Mesendoderm (in vitro differentiated cells): Measurements from ENCODE around the gene C15orf40.

Experiments used
- DNase-seq: peaks from one replicate; pipeline ENCODE4 v3.0.0; 2013
- H2AK5ac ChIP-seq: 2 replicates; pipeline ENCODE4 v1.6.1; 2013; ENCODE audit warnings: low read length, inconsistent platforms
- H2BK120ac ChIP-seq: 2 replicates; pipeline ENCODE4 v1.6.1; 2013; ENCODE audit warnings: low read depth, mild to moderate bottlenecking, low read length, moderate library complexity, mixed read lengths
- H2BK15ac ChIP-seq: replicated peaks from 2 replicates; pipeline ENCODE4 v1.6.1; 2013; ENCODE audit warnings: low read depth, mild to moderate bottlenecking, moderate library complexity
- H2BK5ac ChIP-seq: 2 replicates; pipeline ENCODE4 v1.6.1; 2013; ENCODE audit warnings: low read length, inconsistent platforms
- H3K18ac ChIP-seq: 2 replicates; pipeline ENCODE4 v1.6.1; 2013; ENCODE audit warnings: mild to moderate bottlenecking, low read length, mixed read lengths
- H3K23ac ChIP-seq: one replicate; pipeline ENCODE4 v1.6.1; 2013; ENCODE audit warnings: low read length
- H3K27ac ChIP-seq: 2 replicates; pipeline ENCODE4 v1.5.1; 2013; ENCODE audit warnings: low read depth, mild to moderate bottlenecking, inconsistent platforms, low read length, moderate library complexity
- H3K27me3 ChIP-seq: 2 replicates; pipeline ENCODE4 v1.6.1; 2013; ENCODE audit warnings: low read length, control low read depth, mild to moderate bottlenecking, inconsistent platforms; ENCODE audit not compliant: insufficient read depth, poor library complexity
- H3K36me3 ChIP-seq: 2 replicates; pipeline ENCODE4 v1.6.1; 2013; ENCODE audit warnings: low read length, inconsistent platforms; ENCODE audit not compliant: control insufficient read depth, insufficient read depth
- H3K4ac ChIP-seq: one replicate; pipeline ENCODE4 v1.6.1; 2013; ENCODE audit warnings: low read depth, mild to moderate bottlenecking, low read length, moderate library complexity
- H3K4me1 ChIP-seq: 2 replicates; pipeline ENCODE4 v1.6.1; 2013; ENCODE audit warnings: low read depth, low read length, inconsistent platforms; ENCODE audit not compliant: control insufficient read depth
- H3K4me2 ChIP-seq: 2 replicates; pipeline ENCODE4 v1.6.1; 2013; ENCODE audit warnings: low read length
- H3K4me3 ChIP-seq: 2 replicates; pipeline ENCODE4 v1.5.1; 2013; ENCODE audit warnings: mild to moderate bottlenecking, low read length
- H3K56ac ChIP-seq: one replicate; pipeline ENCODE4 v1.6.1; 2013; ENCODE audit warnings: low read length
- H3K79me1 ChIP-seq: 2 replicates; pipeline ENCODE4 v1.6.1; 2013; ENCODE audit warnings: low read length, inconsistent platforms
- H3K79me2 ChIP-seq: 2 replicates; pipeline ENCODE4 v1.6.1; 2013; ENCODE audit warnings: mild to moderate bottlenecking, low read length; ENCODE audit not compliant: control insufficient read depth, insufficient read depth
- H3K9ac ChIP-seq: 2 replicates; pipeline ENCODE4 v1.6.1; 2013; ENCODE audit warnings: low read length, inconsistent platforms
- H4K5ac ChIP-seq: one replicate; pipeline ENCODE4 v1.6.1; 2013; ENCODE audit warnings: low read length
- H4K8ac ChIP-seq: one replicate; pipeline ENCODE4 v1.6.1; 2013; ENCODE audit warnings: low read depth, mild to moderate bottlenecking, control low read depth, low read length, moderate library complexity
- WGBS: extraction: QIAGEN DNeasy Blood & Tissue Kit; methylation state at CpG from one replicate; pipeline ENCODE4 v1.1.7; 2013; ENCODE audit warnings: low lambda C conversion rate, missing lambda C conversion rate; ENCODE audit not compliant: insufficient coverage; ENCODE audit errors: extremely low coverage; 5-methylcytosine and 5-hydroxymethylcytosine counted together

Gene C15orf40

DNA sequence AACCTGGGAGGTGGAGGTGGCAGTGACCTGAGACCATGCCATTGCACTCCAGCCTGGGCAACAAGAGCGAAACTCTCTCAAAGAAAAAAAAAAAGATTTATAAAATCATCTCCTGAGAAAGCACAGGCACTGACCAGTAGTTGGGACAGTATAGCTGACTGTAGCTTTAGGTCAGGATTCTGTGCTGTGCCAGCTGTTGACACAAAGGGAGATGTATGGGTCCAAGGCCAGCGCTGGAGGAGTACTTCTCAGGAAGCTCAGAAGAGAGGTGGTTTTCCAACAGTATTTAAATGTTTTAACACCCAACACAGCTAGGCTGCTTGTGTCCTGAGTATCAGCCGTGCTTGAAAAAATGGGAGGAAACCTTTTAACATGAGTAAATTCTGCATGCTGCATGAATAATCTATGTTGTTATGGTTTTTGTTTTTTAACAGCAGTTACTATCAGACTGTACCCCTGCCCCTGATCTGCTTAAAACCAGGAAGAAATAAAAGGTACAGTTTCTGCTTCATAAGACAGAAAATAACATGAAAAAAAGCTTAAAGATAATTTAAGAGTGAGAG is 18.9 kb downstream of the C15orf40 start:
- Histone ChIP-seq H4K5ac (no peak overlapping the region), H4K8ac (no peak overlapping the region), H3K36me3 (no peaks in the 10 kb centered on the region), H3K18ac (no peak overlapping the region), H2AK5ac (no peak overlapping the region), H3K4ac (no peak overlapping the region), H2BK120ac (no peak overlapping the region), H3K4me2 (no peak overlapping the region), H3K79me1 (no peaks in the 10 kb centered on the region), H3K79me2 (no peaks in the 10 kb centered on the region), H3K4me3 (no peak overlapping the region), H2BK5ac (no peak overlapping the region), H3K27ac (no peak overlapping the region), H3K27me3 (no peaks in the 10 kb centered on the region), H3K4me1 (no peaks in the 10 kb centered on the region), H3K56ac (no peak overlapping the region), H3K23ac (no peak overlapping the region), H3K9ac (no peak overlapping the region), H2BK15ac (no peak overlapping the region)
- DNase-seq, result no peak
- WGBS, result no CpG with 5 or more reads among the region's 3 CpGs

DNA sequence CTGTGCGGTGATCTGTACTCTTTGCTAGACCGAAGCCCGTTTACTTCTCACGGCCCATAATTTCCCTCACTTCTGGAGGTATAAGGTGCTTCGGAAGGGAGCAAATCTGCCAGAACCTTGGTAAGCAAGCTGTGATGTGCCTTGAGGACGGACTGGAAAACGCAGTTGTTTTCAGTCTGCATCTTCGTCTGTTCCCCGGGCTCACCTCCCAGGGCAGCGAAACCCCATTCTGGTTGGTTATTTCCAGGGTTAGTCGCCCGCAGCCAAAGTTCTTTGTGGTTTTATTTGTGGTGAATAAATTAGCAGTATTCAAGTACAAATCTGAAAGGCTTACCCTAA is 25.0 kb downstream of the C15orf40 start:
- H3K4ac ChIP-seq, result no peak overlapping the region
- no peak overlapping the region for H2BK120ac ChIP-seq
- peak overlapping the region; percentile 64 for H3K4me3 ChIP-seq
- peak overlapping the region; percentile 82 for H3K4me2 ChIP-seq
- peaks cover 4% of the 10 kb centered on the region for H3K4me1 ChIP-seq
- H3K18ac ChIP-seq, result no peak overlapping the region
- H2BK15ac ChIP-seq, result no peak overlapping the region
- no peak overlapping the region for H2BK5ac ChIP-seq
- no peak overlapping the region for H2AK5ac ChIP-seq
- peaks cover 2% of the 10 kb centered on the region for H3K79me1 ChIP-seq
- peak overlapping the region; percentile 93 for H3K9ac ChIP-seq
- H4K8ac ChIP-seq, result no peak overlapping the region
- no peaks in the 10 kb centered on the region for H3K36me3 ChIP-seq
- WGBS, result no CpG with 5 or more reads among the region's 12 CpGs
- H3K23ac ChIP-seq, result no peak overlapping the region
- peak overlapping the region; percentile 95 for H3K56ac ChIP-seq
- no peak overlapping the region for H4K5ac ChIP-seq
- DNase-seq, result no peak
- H3K27me3 ChIP-seq, result no peaks in the 10 kb centered on the region
- H3K79me2 ChIP-seq, result peaks cover 2% of the 10 kb centered on the region
- no peak overlapping the region for H3K27ac ChIP-seq

DNA sequence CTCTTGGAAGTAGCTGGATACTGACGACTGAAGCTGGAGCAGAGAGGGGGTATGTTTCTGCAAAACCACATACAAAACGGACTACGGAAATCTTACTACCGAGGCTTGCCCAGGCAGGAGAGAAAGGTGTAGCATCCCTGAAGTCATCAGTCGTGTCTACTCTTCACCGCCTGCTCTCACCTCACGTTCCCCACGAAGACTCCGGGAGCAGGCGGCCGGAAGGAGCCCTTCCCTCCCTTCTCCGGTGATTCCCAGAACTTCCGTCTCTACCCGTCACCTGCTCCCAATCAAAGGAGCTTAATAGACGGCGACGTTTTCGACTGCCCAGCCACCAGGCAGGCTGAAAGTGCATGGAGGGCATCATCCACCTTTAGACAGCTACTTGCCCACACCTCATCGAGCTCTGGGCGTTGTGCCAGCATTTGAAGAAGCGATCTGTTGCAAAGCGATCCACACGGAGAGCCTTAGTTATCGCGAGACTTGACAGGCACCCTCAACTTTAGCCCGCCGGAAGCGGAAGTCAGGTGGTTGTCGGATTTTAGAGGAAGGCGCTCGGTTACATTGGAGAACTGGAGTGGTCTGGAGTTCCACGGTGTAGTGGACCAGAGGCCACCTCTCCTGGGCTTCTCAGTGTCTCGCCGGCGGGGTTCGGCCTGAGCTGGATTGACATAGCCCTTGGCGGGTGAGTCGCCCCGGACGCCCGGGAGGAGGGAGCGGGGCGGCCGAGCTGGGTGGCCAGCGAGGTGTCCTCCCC is 25.6 kb downstream of the C15orf40 start, which contains the start of gene RAMAC:
RAMAC (plus strand) TSS at position 523 of the 754 bp plus-strand sequence. CDS start 2,809 bp downstream, outside the sequence.
- no peak within 1 kb of the TSS for H2BK5ac ChIP-seq
- H4K8ac ChIP-seq, result no peak within 1 kb of the TSS
- peak within 1 kb of the TSS; percentile 93 for H3K9ac ChIP-seq
- peak within 1 kb of the TSS; percentile 95 for H3K56ac ChIP-seq
- H2BK120ac ChIP-seq, result no peak within 1 kb of the TSS
- peak within 1 kb of the TSS; percentile 64 for H3K4me3 ChIP-seq
- no peaks in the 10 kb centered on the region for H3K27me3 ChIP-seq
- H4K5ac ChIP-seq, result peak within 1 kb of the TSS; percentile 95
- no peak within 1 kb of the TSS for H3K18ac ChIP-seq
- peak within 1 kb of the TSS; percentile 82 for H3K4me2 ChIP-seq
- H3K23ac ChIP-seq, result no peak within 1 kb of the TSS
- H2BK15ac ChIP-seq, result no peak within 1 kb of the TSS
- H2AK5ac ChIP-seq, result peak within 1 kb of the TSS; percentile 35
- H3K79me2 ChIP-seq, result peaks cover 2% of the 10 kb centered on the region
- no CpG with 5 or more reads among the region's 45 CpGs for WGBS
- peak; percentile 97 for DNase-seq
- H3K36me3 ChIP-seq, result no peaks in the 10 kb centered on the region
- H3K4me1 ChIP-seq, result peaks cover 4% of the 10 kb centered on the region
- peaks cover 2% of the 10 kb centered on the region for H3K79me1 ChIP-seq
- H3K27ac ChIP-seq, result no peak within 1 kb of the TSS
- no peak within 1 kb of the TSS for H3K4ac ChIP-seq

DNA sequence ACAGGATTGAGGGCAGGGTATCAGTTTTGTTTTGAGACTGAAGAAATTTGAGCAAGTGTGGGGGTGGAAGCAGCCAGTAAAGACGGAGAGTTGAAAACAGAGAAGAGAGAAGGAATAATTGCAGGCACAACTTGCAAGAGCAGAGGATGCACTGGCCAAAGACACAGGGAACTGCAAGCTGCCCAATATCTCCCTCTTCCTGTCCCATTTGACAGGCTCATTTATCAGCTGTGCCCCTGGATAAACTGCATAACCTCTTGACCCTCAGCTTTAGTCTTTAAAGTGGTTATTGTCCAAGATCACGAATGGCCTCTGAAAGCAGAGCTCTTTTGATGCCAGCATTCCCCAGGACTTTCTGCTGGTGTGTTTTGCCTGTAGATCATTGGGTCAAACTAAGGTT is 30.5 kb downstream of the C15orf40 start:
- Histone ChIP-seq H4K5ac (no peak overlapping the region), H3K18ac (no peak overlapping the region), H3K4me2 (no peak overlapping the region), H3K4me3 (no peak overlapping the region), H3K27ac (no peak overlapping the region), H3K23ac (no peak overlapping the region), H3K56ac (no peak overlapping the region), H3K79me1 (no peaks in the 10 kb centered on the region), H3K27me3 (no peaks in the 10 kb centered on the region), H3K9ac (no peak overlapping the region), H3K4ac (no peak overlapping the region), H2BK15ac (no peak overlapping the region), H3K4me1 (peaks cover 4% of the 10 kb centered on the region), H2AK5ac (no peak overlapping the region), H2BK5ac (no peak overlapping the region), H3K36me3 (no peaks in the 10 kb centered on the region), H4K8ac (no peak overlapping the region), H3K79me2 (no peaks in the 10 kb centered on the region), H2BK120ac (no peak overlapping the region)
- no CpG with 5 or more reads among the region's 2 CpGs for WGBS
- DNase-seq, result no peak

DNA sequence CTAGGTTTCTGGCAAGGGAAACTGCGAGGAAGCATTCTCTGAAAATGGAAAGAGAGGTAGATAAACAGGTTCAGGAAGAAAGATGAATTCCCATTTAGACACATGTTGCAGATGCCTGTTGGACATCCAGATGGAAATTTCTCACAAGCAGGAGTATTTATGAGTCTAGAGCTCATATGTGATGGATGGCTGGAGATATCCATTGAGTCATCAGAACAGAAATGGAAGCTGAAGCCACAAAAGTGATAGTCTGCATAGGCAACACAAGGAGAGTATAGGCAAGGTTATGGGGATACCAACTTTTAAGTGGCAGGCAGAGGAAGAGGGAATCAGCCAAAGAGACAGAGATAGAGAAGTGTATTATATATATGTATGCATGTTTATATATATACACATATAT is 31.7 kb downstream of the C15orf40 start:
- Histone ChIP-seq H2BK5ac (no peak overlapping the region), H3K9ac (no peak overlapping the region), H3K56ac (no peak overlapping the region), H2BK15ac (no peak overlapping the region), H3K23ac (no peak overlapping the region), H3K79me1 (no peaks in the 10 kb centered on the region), H3K36me3 (no peaks in the 10 kb centered on the region), H3K4me2 (no peak overlapping the region), H3K4ac (no peak overlapping the region), H4K5ac (no peak overlapping the region), H3K4me1 (no peaks in the 10 kb centered on the region), H4K8ac (no peak overlapping the region), H3K27me3 (no peaks in the 10 kb centered on the region), H2AK5ac (no peak overlapping the region), H3K18ac (no peak overlapping the region), H3K79me2 (no peaks in the 10 kb centered on the region), H2BK120ac (no peak overlapping the region), H3K27ac (no peak overlapping the region), H3K4me3 (no peak overlapping the region)
- DNase-seq, result no peak
- no CpG with 5 or more reads among the region's 1 CpG for WGBS
